OCI-LY3 (cell line): ENCODE measurements around the gene ACVRL1.

ENCODE experiments used
- H2AFZ ChIP-seq: fragments of 200-600, 300-600 bp; shearing (Covaris generic); 2 replicates; pipeline ENCODE4 v1.6.0; 2014; ENCODE audit warnings: antibody characterized with exemption, low read depth, low read length
- H3K27ac ChIP-seq: fragments of 200-600, 300-600 bp; sonication (generic); 2 replicates; pipeline ENCODE4 v1.5.1; 2014; ENCODE audit warnings: mild to moderate bottlenecking, low read length, moderate library complexity, mixed read lengths
- H3K27me3 ChIP-seq: fragments of 200-600, 300-600 bp; sonication (generic); 2 replicates; pipeline ENCODE4 v1.6.1; 2014; ENCODE audit warnings: low read depth, low read length, mixed read lengths
- H3K36me3 ChIP-seq: fragments of 200-600, 300-600 bp; sonication (generic); replicated peaks from 2 replicates; pipeline ENCODE3; 2014; ENCODE audit warnings: low read depth, low read length, mixed read lengths
- H3K4me1 ChIP-seq: fragments of 300-600, 200-600 bp; sonication (generic); 2 replicates; pipeline ENCODE4 v1.6.1; 2014; ENCODE audit warnings: low read length, mixed read lengths
- H3K4me2 ChIP-seq: fragments of 200-600, 300-600 bp; sonication (generic); 2 replicates; pipeline ENCODE4 v1.6.1; 2014; ENCODE audit warnings: low read length, mixed read lengths
- H3K4me3 ChIP-seq: fragments of 300-600, 200-600 bp; sonication (generic); 2 replicates; pipeline ENCODE4 v1.5.1; 2014; ENCODE audit warnings: antibody characterized with exemption, mild to moderate bottlenecking, low read length, moderate library complexity
- H3K79me2 ChIP-seq: fragments of 300-600, 200-600 bp; shearing (Covaris generic); 2 replicates; pipeline ENCODE4 v1.6.1; 2014; ENCODE audit warnings: mild to moderate bottlenecking, low read length, mixed read lengths
- H3K9ac ChIP-seq: fragments of 300-600, 200-600 bp; shearing (Covaris generic); 2 replicates; pipeline ENCODE4 v1.6.0; 2014; ENCODE audit warnings: mild to moderate bottlenecking, low read length, moderate library complexity
- H3K9me3 ChIP-seq: fragments of 200-600, 300-600 bp; shearing (Covaris generic); 2 replicates; pipeline ENCODE4 v1.6.1; 2014; ENCODE audit warnings: low read length, mixed read lengths; ENCODE audit not compliant: insufficient read depth
- H4K20me1 ChIP-seq: fragments of 200-600, 300-600 bp; sonication (generic); 2 replicates; pipeline ENCODE4 v1.6.1; 2016; ENCODE audit warnings: low read length, mixed read lengths; ENCODE audit not compliant: insufficient read depth
- CTCF ChIP-seq: fragments of 200-600, 300-600 bp; sonication (generic); IDR thresholded peaks from 2 replicates; pipeline ENCODE4 v1.5.1; 2014; ENCODE audit warnings: antibody characterized with exemption, low read length, low read depth
- EZH2phosphoT487 ChIP-seq: fragments of 200-600 bp; shearing (Covaris generic); IDR thresholded peaks from 2 replicates; pipeline ENCODE4 v1.6.1; 2018; ENCODE audit warnings: antibody characterized with exemption, mixed run types, low read depth

The ACVRL1 gene

GRCh38 chr12:51908876-51909592, 1.7 kb downstream of the ACVRL1 start:
- Histone ChIP-seq H3K9me3 (no peaks in the 10 kb centered on the region), H2AFZ (no peak overlapping the region), H3K27ac (no peak overlapping the region), H3K4me1 (peaks cover 6% of the 10 kb centered on the region; the same call in 1 of the 2 replicates), H3K79me2 (no peaks in the 10 kb centered on the region), H4K20me1 (no peaks in the 10 kb centered on the region), H3K4me2 (no peak overlapping the region), H3K36me3 (no peaks in the 10 kb centered on the region), H3K4me3 (no peak overlapping the region), H3K27me3 (peaks cover 35% of the 10 kb centered on the region), H3K9ac (no peak overlapping the region)
- no peak for TF ChIP-seq CTCF
- TF ChIP-seq EZH2phosphoT487: no peak

GRCh38 chr12:51910168-51910567, 2.9 kb downstream of the ACVRL1 start:
- Histone ChIP-seq H3K9ac (no peak overlapping the region), H2AFZ (no peak overlapping the region), H3K4me2 (no peak overlapping the region)

GRCh38 chr12:51910691-51911090, 3.4 kb downstream of the ACVRL1 start:
- H2AFZ ChIP-seq: no peak overlapping the region
- TF ChIP-seq CTCF (no peak), EZH2phosphoT487 (no peak)

More at GRCh38 chr12:51910168-51910567, 2.9 kb downstream of the ACVRL1 start:
- no peaks in the 10 kb centered on the region for H4K20me1 ChIP-seq
- H3K27me3 ChIP-seq: peaks cover 29% of the 10 kb centered on the region
- H3K27ac ChIP-seq: no peak overlapping the region
- no peaks in the 10 kb centered on the region for H3K36me3 ChIP-seq
- H3K4me3 ChIP-seq: no peak overlapping the region
- no peaks in the 10 kb centered on the region for H3K9me3 ChIP-seq
- TF ChIP-seq CTCF (no peak), EZH2phosphoT487 (no peak)
- no peaks in the 10 kb centered on the region for H3K79me2 ChIP-seq
- peaks cover 6% of the 10 kb centered on the region; the same call in 1 of the 2 replicates for H3K4me1 ChIP-seq

GRCh38 chr12:51911307-51911706, 4.0 kb downstream of the ACVRL1 start:
- no peaks in the 10 kb centered on the region for H3K79me2 ChIP-seq
- H3K4me1 ChIP-seq: peaks cover 6% of the 10 kb centered on the region; the same call in 1 of the 2 replicates
- H4K20me1 ChIP-seq: no peaks in the 10 kb centered on the region
- TF ChIP-seq EZH2phosphoT487: no peak
- no peak for TF ChIP-seq CTCF
- H3K4me2 ChIP-seq: no peak overlapping the region
- H3K4me3 ChIP-seq: no peak overlapping the region
- no peak overlapping the region for H3K9ac ChIP-seq
- no peaks in the 10 kb centered on the region for H3K36me3 ChIP-seq
- H2AFZ ChIP-seq: no peak overlapping the region
- H3K27ac ChIP-seq: no peak overlapping the region
- H3K27me3 ChIP-seq: peaks cover 18% of the 10 kb centered on the region
- no peaks in the 10 kb centered on the region for H3K9me3 ChIP-seq

More at GRCh38 chr12:51910691-51911090, 3.4 kb downstream of the ACVRL1 start:
- Histone ChIP-seq H3K4me1 (peaks cover 6% of the 10 kb centered on the region; the same call in 1 of the 2 replicates), H3K27ac (no peak overlapping the region), H3K4me2 (no peak overlapping the region), H3K4me3 (no peak overlapping the region), H3K36me3 (no peaks in the 10 kb centered on the region), H3K9ac (no peak overlapping the region), H3K79me2 (no peaks in the 10 kb centered on the region), H3K9me3 (no peaks in the 10 kb centered on the region), H3K27me3 (peaks cover 24% of the 10 kb centered on the region), H4K20me1 (no peaks in the 10 kb centered on the region)
